VCaP (cell line): Measurements from ENCODE around the gene ATF7IP2.

Experiments
- H3K27ac ChIP-seq: fragments of 450-650 bp; 2 replicates; pipeline ENCODE4 v1.5.1; 2017
- TF ChIP-seq, protein P1 (sequence below): fragments of 450-650 bp; conservative IDR thresholded peaks from 2 replicates; pipeline ENCODE4 v1.5.1; 2017; ENCODE audit warnings: mild to moderate bottlenecking, moderate library complexity

ATF7IP2 gene

GRCh38 chr16:10370096-10370726, 15.7 kb upstream of the ATF7IP2 start:
- no peak overlapping the region for H3K27ac ChIP-seq
- TF ChIP-seq, protein P1, sequence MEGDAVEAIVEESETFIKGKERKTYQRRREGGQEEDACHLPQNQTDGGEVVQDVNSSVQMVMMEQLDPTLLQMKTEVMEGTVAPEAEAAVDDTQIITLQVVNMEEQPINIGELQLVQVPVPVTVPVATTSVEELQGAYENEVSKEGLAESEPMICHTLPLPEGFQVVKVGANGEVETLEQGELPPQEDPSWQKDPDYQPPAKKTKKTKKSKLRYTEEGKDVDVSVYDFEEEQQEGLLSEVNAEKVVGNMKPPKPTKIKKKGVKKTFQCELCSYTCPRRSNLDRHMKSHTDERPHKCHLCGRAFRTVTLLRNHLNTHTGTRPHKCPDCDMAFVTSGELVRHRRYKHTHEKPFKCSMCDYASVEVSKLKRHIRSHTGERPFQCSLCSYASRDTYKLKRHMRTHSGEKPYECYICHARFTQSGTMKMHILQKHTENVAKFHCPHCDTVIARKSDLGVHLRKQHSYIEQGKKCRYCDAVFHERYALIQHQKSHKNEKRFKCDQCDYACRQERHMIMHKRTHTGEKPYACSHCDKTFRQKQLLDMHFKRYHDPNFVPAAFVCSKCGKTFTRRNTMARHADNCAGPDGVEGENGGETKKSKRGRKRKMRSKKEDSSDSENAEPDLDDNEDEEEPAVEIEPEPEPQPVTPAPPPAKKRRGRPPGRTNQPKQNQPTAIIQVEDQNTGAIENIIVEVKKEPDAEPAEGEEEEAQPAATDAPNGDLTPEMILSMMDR: no peak

DNA sequence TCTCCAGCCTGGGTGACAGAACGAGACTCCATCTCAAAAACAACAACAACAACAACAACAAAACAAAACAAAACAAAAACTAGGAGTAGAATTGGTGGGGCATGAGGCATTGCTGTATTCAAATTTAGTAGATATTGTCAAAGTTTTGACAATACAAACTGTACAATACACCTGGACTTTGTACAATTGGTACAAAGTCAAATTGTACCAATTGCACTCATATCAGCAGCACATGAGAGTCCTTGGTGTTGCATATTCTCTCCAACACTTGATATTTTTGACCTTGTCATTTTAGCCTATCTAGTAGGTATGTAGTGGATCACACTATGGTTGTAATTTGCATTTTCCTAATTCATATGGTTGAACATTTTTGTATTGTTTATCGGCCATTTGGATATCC, 14.3 kb upstream of the ATF7IP2 start:
- H3K27ac ChIP-seq: no peak overlapping the region
- TF ChIP-seq, protein P1: no peak

GRCh38 chr16:10373556-10373955, 12.3 kb upstream of the ATF7IP2 start:
- TF ChIP-seq, protein P1: no peak
- no peak overlapping the region for H3K27ac ChIP-seq

DNA sequence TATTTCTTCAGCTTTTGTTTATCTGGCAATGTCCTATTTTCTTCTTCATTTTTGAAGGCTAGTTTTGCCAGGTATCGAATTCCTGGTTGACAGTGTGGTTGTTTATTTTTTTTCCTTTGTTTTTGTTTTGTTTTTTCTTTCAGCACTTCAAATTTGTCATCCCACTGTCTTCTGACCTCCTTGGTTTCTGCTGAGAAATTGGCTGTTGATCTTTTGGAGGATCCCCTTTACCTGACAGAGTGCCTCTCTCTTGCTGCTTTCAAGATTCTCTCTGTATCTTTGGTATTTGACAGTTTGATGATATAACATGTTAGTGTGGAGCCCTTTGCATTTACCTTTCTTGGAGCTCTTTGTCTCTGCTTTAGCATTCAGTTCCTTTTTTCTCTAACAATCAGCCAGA, 9.6 kb upstream of the ATF7IP2 start:
- TF ChIP-seq, protein P1: no peak

DNA sequence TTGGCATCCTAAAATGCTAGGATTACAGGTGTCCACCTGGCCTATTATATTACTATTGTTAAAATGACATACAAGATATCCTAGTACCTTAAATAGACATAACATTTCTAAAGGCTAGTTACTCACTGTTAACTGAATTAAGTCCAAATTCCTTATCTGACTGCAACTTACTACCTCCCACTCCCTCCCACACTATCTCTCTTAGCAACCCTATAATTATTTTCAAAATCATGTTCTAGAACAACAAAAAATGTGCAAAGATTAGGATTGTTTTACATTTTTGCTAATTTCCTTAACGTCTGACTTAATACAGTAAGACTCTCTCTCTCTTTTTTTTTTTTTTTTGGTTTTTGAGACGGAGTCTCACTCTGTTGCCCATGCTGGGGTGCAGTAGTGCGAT, 2.2 kb upstream of the ATF7IP2 start:
- TF ChIP-seq, protein P1: no peak
- H3K27ac ChIP-seq: no peak overlapping the region

More for the DNA sequence above, 9.6 kb upstream of the ATF7IP2 start:
- no peak overlapping the region for H3K27ac ChIP-seq

GRCh38 chr16:10386517-10387100, 748 bp downstream of the ATF7IP2 start:
- TF ChIP-seq, protein P1: no peak
- no peak overlapping the region for H3K27ac ChIP-seq

GRCh38 chr16:10387188-10387617, 1.3 kb downstream of the ATF7IP2 start:
- H3K27ac ChIP-seq: no peak overlapping the region
- TF ChIP-seq, protein P1: no peak
